ENCODE data around the gene SUMO4. TPM values are rescaled to one million over a fixed set of nuclear protein-coding genes. Genes with fewer than 3 reads are reported as not detected.

The SUMO4 gene
- total and polyA plus RNA-seq, 2 of the 4 experiments (the other 2 are of a cell fraction): 2.2 TPM; not detected in 1

DNA sequence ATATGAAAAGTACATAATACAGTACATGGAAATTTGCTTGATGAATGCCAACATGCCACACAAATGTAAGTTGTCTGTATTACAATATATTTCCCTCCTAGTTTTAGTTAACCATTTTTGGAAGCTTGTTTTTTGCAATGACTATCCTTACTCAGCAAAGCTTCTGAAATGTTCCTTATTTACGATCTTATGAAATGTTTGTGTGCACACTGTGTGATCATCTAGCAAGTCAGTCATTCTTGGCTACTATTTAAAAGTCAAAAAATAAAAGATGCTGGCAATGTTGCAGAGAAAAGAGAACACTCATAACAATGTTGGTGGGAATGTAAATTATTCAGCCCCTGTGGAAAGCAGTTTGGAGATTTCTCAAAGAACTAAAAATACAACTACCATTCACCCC, 33.8 kb downstream of the SUMO4 start:
- H2BK120ac ChIP-seq (ENCODE audit: low read depth, low read length): no peak overlapping the region
- ChIA-PET CTCF (interaction anchor here (0.6 to 0.9 kb wide), 2 partner anchors 330 to 406 kb away, joined by 3 read pairs; no protein-coding TSS in a partner anchor), POLR2A (ENCODE audit: unreplicated experiment) (no interaction called here)
- H2BK20ac ChIP-seq (ENCODE audit: low read depth, low read length): no peak overlapping the region
- H3K4me1 ChIP-seq (ENCODE audit: control insufficient read depth, insufficient read depth, low read length): 0 out of 2 replicates have a peak, but pooled peaks cover 2% of the 10 kb centered on the region
- no TSS peak for BruUV-seq (replicated peaks)
- no peaks in the 10 kb centered on the region for H3K79me1 ChIP-seq (ENCODE audit: low read depth in 1 of 2, low read length in 2 of 2)
- H4K8ac ChIP-seq (ENCODE audit: low read depth in 2 of 2, low read length in 2 of 2): no peak overlapping the region
- no peak overlapping the region for H3K14ac ChIP-seq (replicated peaks; ENCODE audit: low read depth, low read length)
- H3K23ac ChIP-seq (ENCODE audit: low read depth, low read length): no peak overlapping the region
- dilution Hi-C loops (cut with HindIII; ENCODE audit: low sequenced_read_pairs, unreplicated experiment): no loop called here
- H3K27ac ChIP-seq (ENCODE audit: insufficient read depth, low read length): no peak overlapping the region
- DNase-seq (no peak), ATAC-seq (ENCODE audit: low read depth) (no peak)
- intact Hi-C loops (cut with micrococcal nuclease): loop anchor here (5.0 to 10.0 kb wide), 2 partner anchors 117 to 859 kb away; partner anchors contain the start of gene TAB2
- no peak overlapping the region for H2BK5ac ChIP-seq (ENCODE audit: low read depth, low read length, poor library complexity, severe bottlenecking)
- H3K18ac ChIP-seq (ENCODE audit: low read depth, low read length): no peak overlapping the region
- H3K36me3 ChIP-seq (ENCODE audit: control insufficient read depth, insufficient read depth, low read length): no peaks in the 10 kb centered on the region
- H3K9ac ChIP-seq (ENCODE audit: low read depth, low read length): no peak overlapping the region
- no peak overlapping the region for H2BK15ac ChIP-seq (ENCODE audit: low read depth, low read length)
- H3K9me3 ChIP-seq (ENCODE audit: control insufficient read depth, insufficient read depth, low read length): no peaks in the 10 kb centered on the region
- no CpG with 5 or more reads among the region's 1 CpG for WGBS, 2 experiments (ENCODE audit: extremely low coverage in 2 of 2, insufficient read length in 1 of 2)
- no peaks in the 10 kb centered on the region for H4K20me1 ChIP-seq (ENCODE audit: insufficient read depth, low read length)
- H2AK5ac ChIP-seq (ENCODE audit: low read depth, low read length): no peak overlapping the region
- H3K4me2 ChIP-seq (ENCODE audit: low read depth, low read length): no peak overlapping the region
- no peaks in the 10 kb centered on the region; the same call in none of the 2 replicates for H3K27me3 ChIP-seq (ENCODE audit: control insufficient read depth, insufficient read depth, low read length)
- in situ Hi-C loops (cut with MboI; ENCODE audit: low sequenced_read_pairs): no loop called here
- H4K5ac ChIP-seq (ENCODE audit: low read depth, low read length): no peak overlapping the region
- H2AFZ ChIP-seq (replicated peaks; ENCODE audit: low read length, poor library complexity): no peak overlapping the region
- TF ChIP-seq MAZ (IDR thresholded peaks at IDR 0.05; ENCODE audit: borderline replicate concordance, low read depth, low read length) (no peak), SMC3 (IDR thresholded peaks at IDR 0.05; ENCODE audit: low read depth, low read length) (no peak), RCOR1 (IDR thresholded peaks at IDR 0.05; ENCODE audit: insufficient replicate concordance, low read length) (no peak), RAD21 (IDR thresholded peaks at IDR 0.05; ENCODE audit: low read length) (no peak), NFE2L2 (IDR thresholded peaks at IDR 0.05; ENCODE audit: low read depth, low read length) (no peak), MXI1 (IDR thresholded peaks at IDR 0.05; ENCODE audit: borderline replicate concordance, low read depth, low read length) (no peak)
- TF ChIP-seq, protein P1, sequence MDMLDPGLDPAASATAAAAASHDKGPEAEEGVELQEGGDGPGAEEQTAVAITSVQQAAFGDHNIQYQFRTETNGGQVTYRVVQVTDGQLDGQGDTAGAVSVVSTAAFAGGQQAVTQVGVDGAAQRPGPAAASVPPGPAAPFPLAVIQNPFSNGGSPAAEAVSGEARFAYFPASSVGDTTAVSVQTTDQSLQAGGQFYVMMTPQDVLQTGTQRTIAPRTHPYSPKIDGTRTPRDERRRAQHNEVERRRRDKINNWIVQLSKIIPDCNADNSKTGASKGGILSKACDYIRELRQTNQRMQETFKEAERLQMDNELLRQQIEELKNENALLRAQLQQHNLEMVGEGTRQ (IDR thresholded peaks at IDR 0.05; ENCODE audit: low read depth, low read length): no peak
- H3K9me1 ChIP-seq (ENCODE audit: insufficient read depth, low read length): no peaks in the 10 kb centered on the region
- H3K4me3 ChIP-seq (ENCODE audit: insufficient read depth, low read depth, low read length): no peak overlapping the region
- no peak overlapping the region for H3K4ac ChIP-seq (ENCODE audit: low read depth, low read length)
- no peak overlapping the region for H3K56ac ChIP-seq (ENCODE audit: extremely low read depth, insufficient read depth, low read length)
- no peak overlapping the region for H4K91ac ChIP-seq (ENCODE audit: insufficient read depth, low read depth, low read length)
- H2AK9ac ChIP-seq (replicated peaks; ENCODE audit: low read depth, low read length, poor library complexity): no peak overlapping the region
